Measurements from ENCODE around the gene RBFOX1.

The RBFOX1 gene

GRCh38 chr16:7373776-7374175, 41.1 kb downstream of the RBFOX1 start:
- in situ Hi-C loops (cut with MboI; ENCODE audit: low sequenced_read_pairs, unreplicated experiment) = no loop called here
- TF ChIP-seq, protein P1, sequence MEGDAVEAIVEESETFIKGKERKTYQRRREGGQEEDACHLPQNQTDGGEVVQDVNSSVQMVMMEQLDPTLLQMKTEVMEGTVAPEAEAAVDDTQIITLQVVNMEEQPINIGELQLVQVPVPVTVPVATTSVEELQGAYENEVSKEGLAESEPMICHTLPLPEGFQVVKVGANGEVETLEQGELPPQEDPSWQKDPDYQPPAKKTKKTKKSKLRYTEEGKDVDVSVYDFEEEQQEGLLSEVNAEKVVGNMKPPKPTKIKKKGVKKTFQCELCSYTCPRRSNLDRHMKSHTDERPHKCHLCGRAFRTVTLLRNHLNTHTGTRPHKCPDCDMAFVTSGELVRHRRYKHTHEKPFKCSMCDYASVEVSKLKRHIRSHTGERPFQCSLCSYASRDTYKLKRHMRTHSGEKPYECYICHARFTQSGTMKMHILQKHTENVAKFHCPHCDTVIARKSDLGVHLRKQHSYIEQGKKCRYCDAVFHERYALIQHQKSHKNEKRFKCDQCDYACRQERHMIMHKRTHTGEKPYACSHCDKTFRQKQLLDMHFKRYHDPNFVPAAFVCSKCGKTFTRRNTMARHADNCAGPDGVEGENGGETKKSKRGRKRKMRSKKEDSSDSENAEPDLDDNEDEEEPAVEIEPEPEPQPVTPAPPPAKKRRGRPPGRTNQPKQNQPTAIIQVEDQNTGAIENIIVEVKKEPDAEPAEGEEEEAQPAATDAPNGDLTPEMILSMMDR (IDR thresholded peaks at IDR 0.05; ENCODE audit: borderline replicate concordance, control extremely low read depth, extremely low read depth, insufficient read depth, missing control alignments) = no peak
- no peak for DNase-seq (ENCODE audit: low spot score)

DNA sequence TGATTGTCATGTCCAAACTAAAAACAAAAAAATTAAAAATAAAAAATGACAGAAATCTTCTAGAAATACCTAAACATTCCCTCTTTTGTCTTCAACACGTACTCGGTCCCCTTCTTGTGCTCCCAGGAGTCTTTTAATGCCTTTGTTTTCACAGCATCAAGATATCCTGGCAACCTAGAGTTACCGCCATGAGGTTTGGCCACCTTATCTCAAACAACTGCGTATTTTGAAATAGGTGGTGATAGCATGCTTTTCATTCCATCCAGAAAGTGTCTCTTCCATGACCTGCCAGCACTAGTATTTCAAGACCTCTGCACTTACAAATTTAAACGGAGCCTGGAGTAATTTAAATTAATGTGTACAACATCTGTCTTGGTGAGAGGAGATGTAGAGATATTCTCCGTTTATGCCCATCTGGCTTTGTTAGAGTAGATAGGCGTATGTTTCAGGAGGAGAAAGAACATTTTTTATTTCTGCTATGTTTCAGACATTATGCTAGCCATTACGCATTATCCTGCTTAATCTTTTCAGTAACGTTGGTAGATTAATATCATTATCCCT, 42.0 kb downstream of the RBFOX1 start:
- TF ChIP-seq, protein P1 (IDR thresholded peaks at IDR 0.05; ENCODE audit: borderline replicate concordance, control extremely low read depth, extremely low read depth, insufficient read depth, missing control alignments) = no peak
- in situ Hi-C loops (cut with MboI; ENCODE audit: low sequenced_read_pairs, unreplicated experiment) = no loop called here
- DNase-seq (ENCODE audit: low spot score) = no peak

DNA sequence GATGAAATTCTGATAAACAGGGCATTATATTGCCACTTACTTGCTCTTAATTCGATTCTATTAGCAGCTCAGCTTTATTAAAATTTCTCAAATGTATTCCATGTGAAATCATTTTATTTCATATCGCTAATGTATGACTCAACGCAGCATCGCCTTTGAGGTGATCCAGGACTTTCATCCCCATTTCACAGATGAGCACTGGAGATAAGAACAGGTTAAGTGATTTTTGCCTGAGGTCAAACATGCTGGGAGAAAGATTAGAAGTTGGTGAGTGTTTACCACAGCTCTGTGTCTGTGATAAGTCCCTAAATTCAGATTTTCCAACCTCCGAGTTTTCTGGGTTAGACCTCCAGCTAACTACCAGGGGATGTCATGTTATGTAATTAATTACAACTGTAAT, 43.6 kb downstream of the RBFOX1 start:
- DNase-seq (ENCODE audit: low spot score) = no peak
- in situ Hi-C loops (cut with MboI; ENCODE audit: low sequenced_read_pairs, unreplicated experiment) = no loop called here
- TF ChIP-seq, protein P1 (IDR thresholded peaks at IDR 0.05; ENCODE audit: borderline replicate concordance, control extremely low read depth, extremely low read depth, insufficient read depth, missing control alignments) = no peak

GRCh38 chr16:7377231-7377630, 44.6 kb downstream of the RBFOX1 start:
- DNase-seq (ENCODE audit: low spot score) = no peak
- in situ Hi-C loops (cut with MboI; ENCODE audit: low sequenced_read_pairs, unreplicated experiment) = no loop called here
- TF ChIP-seq, protein P1 (IDR thresholded peaks at IDR 0.05; ENCODE audit: borderline replicate concordance, control extremely low read depth, extremely low read depth, insufficient read depth, missing control alignments) = no peak

- DNase-seq (ENCODE audit: low spot score) = no peak
- in situ Hi-C loops (cut with MboI; ENCODE audit: low sequenced_read_pairs, unreplicated experiment) = no loop called here
- TF ChIP-seq, protein P1 (IDR thresholded peaks at IDR 0.05; ENCODE audit: borderline replicate concordance, control extremely low read depth, extremely low read depth, insufficient read depth, missing control alignments) = no peak
Observed at GRCh38 chr16:7378024-7378695, 45.5 kb downstream of the RBFOX1 start.

GRCh38 chr16:7380441-7380840, 47.8 kb downstream of the RBFOX1 start:
- TF ChIP-seq, protein P1 (IDR thresholded peaks at IDR 0.05; ENCODE audit: borderline replicate concordance, control extremely low read depth, extremely low read depth, insufficient read depth, missing control alignments) = no peak
- in situ Hi-C loops (cut with MboI; ENCODE audit: low sequenced_read_pairs, unreplicated experiment) = no loop called here
- DNase-seq (ENCODE audit: low spot score) = no peak
